Measurements from ENCODE around the gene SYNCRIP. TPM values are rescaled to one million over a fixed set of nuclear protein-coding genes. Genes with fewer than 3 reads are reported as not detected.
"Not testable (repeated sequence)": the region's sequence is repeated elsewhere in the genome, so short reads cannot be mapped to it uniquely, and the experiment has no call there.

SYNCRIP gene
- total RNA-seq, 1 donor from 2014 or later: 25.3 TPM

DNA sequence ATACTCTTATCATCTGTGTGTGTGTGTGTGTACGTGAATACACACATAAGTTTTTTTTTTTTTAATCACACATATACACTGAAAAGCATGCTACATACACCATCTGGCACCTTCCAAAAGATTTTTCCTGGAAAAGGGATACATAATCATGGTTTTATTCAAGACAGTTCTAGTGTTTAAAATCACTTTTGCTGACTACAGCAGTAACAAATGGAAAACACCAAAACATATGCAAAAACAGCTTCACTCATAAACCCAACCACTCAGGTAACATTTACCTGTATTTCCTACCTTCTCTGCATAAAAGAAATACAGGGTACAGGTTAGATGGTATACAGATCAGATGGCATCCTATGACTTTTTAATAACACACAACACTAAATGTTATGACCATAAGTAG, 51.5 kb downstream of the SYNCRIP start:
- intact Hi-C loops (cut with DNase I): loop anchor here (5.0 kb wide), 1 partner anchor 139 kb away; the partner anchor contains the start of gene NT5E
- Histone ChIP-seq H3K27ac (no peak overlapping the region), H3K4me1 (peaks cover 0 to 15% of the 10 kb centered on the region in 2 donors), H3K4me3 (no peak overlapping the region), H3K36me3 (no peaks in the 10 kb centered on the region), H3K27me3 (no peaks in the 10 kb centered on the region), H3K9me3 (no peaks in the 10 kb centered on the region)
- TF ChIP-seq CTCF (IDR thresholded peaks at IDR 0.05): no peak
- no peak for DNase-seq (ENCODE audit: low spot score in 2 of 2)

- Histone ChIP-seq H3K4me3 (no peak overlapping the region), H3K36me3 (no peaks in the 10 kb centered on the region), H3K9me3 (peaks cover 4 to 22% of the 10 kb centered on the region in 2 donors), H3K4me1 (no peaks in the 10 kb centered on the region), H3K27me3 (no peaks in the 10 kb centered on the region), H3K27ac (no peak overlapping the region)
- DNase-seq (ENCODE audit: low spot score in 2 of 2): no peak
- intact Hi-C loops (cut with DNase I): no loop called here
- no peak for TF ChIP-seq CTCF (IDR thresholded peaks at IDR 0.05)
These were observed 56.9 kb downstream of the SYNCRIP start for GRCh38 chr6:85585741-85586140.

GRCh38 chr6:85582832-85583231, 59.9 kb downstream of the SYNCRIP start:
- H3K27ac ChIP-seq; H3K27me3 ChIP-seq; DNase-seq (ENCODE audit: low spot score in 2 of 2); H3K36me3 ChIP-seq; intact Hi-C loops (cut with DNase I); H3K4me1 ChIP-seq; H3K4me3 ChIP-seq: not testable (repeated sequence)
- peaks cover 4 to 22% of the 10 kb centered on the region in 2 donors for H3K9me3 ChIP-seq

DNA sequence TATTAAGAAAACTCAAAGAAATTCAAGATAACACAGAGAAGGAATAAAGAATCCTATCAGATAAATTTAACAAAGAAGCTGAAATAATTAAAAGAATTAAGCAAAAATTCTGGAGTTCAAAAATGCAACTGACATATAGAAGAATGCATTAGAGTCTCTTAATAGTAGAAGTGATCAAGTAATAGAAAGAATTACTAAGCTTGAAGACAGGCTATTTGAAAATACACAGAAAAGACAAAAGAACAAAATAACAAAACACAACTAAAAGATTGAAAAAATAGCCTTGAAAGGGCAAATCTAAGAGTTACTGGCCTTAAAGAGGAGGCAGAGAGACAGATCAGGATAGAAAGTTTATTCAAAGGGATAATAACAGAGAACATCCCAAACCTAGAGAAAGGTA, 61.1 kb downstream of the SYNCRIP start:
- intact Hi-C loops (cut with DNase I): no loop called here
- Histone ChIP-seq H3K9me3 (peaks cover 4 to 22% of the 10 kb centered on the region in 2 donors), H3K27me3 (no peaks in the 10 kb centered on the region), H3K27ac (no peak overlapping the region), H3K4me1 (no peaks in the 10 kb centered on the region), H3K36me3 (no peaks in the 10 kb centered on the region), H3K4me3 (no peak overlapping the region)
- TF ChIP-seq CTCF (IDR thresholded peaks at IDR 0.05): no peak
- DNase-seq (ENCODE audit: low spot score in 2 of 2): no peak

DNA sequence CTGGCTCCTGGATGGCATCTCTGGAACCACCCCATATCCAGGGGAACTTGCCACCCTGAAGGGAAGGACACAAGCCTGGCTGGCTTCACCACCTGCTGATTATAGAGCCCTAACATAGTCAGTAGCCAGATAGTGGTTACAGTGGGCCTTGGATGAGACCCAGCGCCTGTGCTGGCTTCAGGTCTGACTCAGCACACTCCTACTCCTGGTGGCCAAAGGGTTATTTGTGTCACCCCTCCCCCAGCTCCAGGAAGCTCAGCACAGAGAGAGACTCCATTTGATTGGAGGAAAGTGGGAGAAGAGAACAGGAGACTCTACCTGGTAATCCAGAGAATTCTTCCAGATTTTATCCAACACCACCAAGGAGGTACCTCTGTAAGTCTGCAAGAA, 61.8 kb downstream of the SYNCRIP start:
- TF ChIP-seq CTCF (IDR thresholded peaks at IDR 0.05): no peak
- Histone ChIP-seq H3K27ac (no peak overlapping the region), H3K27me3 (no peaks in the 10 kb centered on the region), H3K36me3 (no peaks in the 10 kb centered on the region), H3K9me3 (peaks cover 4 to 22% of the 10 kb centered on the region in 2 donors), H3K4me1 (peaks cover 0 to 3% of the 10 kb centered on the region in 2 donors), H3K4me3 (no peak overlapping the region)
- no peak for DNase-seq (ENCODE audit: low spot score in 2 of 2)
- intact Hi-C loops (cut with DNase I): no loop called here

- H3K9me3 ChIP-seq: peaks cover 4 to 22% of the 10 kb centered on the region in 2 donors
- no peaks in the 10 kb centered on the region for H3K36me3 ChIP-seq
- peaks cover 0 to 3% of the 10 kb centered on the region in 2 donors for H3K4me1 ChIP-seq
- H3K4me3 ChIP-seq: no peak overlapping the region
- TF ChIP-seq CTCF (IDR thresholded peaks at IDR 0.05): no peak
- no peak overlapping the region for H3K27ac ChIP-seq
- DNase-seq (ENCODE audit: low spot score in 2 of 2): no peak
- H3K27me3 ChIP-seq: no peaks in the 10 kb centered on the region
- intact Hi-C loops (cut with DNase I): no loop called here
These were observed 62.4 kb downstream of the SYNCRIP start for GRCh38 chr6:85580118-85580877.

Measured in ascending aorta (tissue), 2 donors.